Suppressor macrophage (primary cell): ENCODE data around the gene OARD1.

Source experiments
- DNase-seq, 4 experiments: peaks; one replicate each; pipeline ENCODE4 v3.0.0-alpha.2; 2020 to 2022

OARD1 gene

DNA sequence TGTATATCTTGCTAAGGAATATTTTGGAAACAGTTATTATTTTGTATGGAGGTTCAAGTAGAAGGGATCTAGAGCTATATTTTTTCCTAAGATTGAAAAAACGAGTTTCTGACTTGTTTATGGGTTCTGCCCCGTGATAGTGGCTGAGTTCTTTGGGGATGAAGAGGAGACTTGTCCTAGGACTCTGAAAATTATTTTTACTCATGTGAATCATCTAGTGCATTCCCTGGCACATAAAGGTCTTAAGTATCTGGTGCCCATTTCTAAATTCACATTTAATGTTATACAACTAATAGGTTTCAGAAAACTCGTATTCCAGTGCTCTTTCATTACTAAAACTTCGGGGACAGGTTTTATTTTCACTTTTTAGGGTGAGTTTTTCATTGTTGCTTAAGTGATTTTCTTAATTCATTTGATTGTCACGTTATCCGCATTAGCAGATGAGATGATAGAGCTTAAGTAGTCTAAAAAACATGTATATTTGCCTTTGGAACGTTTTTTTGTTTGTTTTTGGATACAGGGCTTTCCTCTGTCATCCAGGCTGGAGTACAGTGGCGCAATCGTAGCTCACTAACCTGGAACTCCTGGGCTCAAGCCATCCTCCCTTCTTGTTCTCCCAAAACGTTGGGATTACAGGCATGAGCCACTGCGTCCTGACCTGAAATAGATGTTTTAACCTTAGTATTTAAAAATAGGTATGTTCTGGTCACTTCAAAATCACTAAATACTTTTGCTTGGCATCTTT, 2.7 kb upstream of the OARD1 start:
- DNase-seq = peak in 1 of 4 experiments; percentile 3

DNA sequence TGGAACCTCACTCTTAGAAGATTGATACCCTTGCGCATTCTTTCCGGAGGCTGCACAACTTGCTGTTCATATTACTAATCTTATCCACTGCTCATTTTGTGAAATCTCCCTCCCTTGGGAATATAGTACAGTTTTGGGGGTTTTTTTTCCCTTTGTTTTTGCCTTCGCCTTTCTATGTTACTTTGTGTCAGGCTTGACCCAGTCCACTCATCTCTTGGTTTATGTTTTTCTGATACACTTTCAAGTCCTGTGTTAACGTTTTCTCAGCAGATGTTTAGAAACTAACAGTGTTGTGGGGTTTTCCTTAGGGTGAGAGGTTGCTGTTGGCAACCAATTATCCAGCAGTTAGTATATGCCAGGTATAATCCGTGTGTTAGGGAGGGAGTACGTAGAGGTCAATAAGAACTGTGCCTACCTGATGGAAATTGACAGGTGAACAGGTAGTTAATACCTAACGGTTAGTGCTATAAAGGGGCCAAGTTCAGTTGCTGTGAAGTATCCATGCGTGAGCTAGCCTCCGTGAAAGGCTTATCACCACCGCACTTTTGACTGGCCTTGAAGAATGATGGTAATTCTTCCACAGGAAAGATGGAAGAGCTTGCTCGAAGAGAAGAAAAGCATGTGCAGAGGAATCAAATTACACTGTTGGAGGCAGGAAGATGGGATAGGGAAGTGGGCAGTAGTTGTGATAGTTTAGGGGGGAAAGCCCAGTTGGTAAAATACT, 2.0 kb upstream of the OARD1 start:
- DNase-seq = peak in 1 of 4 experiments; percentile 14

DNA sequence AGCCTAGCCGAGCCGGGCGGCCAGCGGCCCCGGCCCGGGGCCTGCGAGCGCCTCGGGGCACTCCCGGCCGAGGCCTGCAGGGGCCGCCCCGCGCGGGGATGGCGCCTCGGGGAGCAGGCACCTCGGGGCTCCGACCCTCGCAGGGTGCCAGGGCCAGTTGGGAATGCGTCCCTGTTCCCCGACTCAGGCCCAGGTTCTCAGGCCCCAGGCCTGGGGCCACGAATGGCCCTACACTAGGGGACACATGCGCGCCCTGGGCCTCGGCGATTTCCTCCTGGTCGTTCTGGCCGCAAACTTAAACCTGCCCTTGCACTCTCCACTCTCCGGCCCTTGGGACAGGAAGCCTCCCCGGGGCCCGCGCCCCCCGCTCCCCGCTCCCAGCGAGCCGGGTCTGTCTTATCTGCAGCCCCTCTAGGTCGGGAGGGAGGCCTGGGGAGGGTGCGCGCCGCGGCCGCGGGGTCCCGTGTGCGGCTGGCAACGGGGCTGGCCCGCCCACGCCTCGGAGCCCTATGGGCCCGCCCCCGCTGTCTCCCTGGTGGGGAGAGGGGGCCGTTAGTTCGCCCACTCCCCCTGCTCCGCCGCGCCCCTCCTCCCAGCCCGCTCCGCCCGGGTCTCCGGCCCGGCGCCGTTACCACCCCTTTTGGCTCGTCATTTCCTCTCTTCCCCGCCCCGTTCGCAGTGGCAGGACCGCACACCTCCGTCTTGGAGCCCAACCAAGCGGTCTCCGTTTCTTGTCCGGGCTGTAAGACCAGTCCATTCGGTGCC, 1.2 kb upstream of the OARD1 start:
- DNase-seq = peak; percentile 72 to 87 (median 82)

DNA sequence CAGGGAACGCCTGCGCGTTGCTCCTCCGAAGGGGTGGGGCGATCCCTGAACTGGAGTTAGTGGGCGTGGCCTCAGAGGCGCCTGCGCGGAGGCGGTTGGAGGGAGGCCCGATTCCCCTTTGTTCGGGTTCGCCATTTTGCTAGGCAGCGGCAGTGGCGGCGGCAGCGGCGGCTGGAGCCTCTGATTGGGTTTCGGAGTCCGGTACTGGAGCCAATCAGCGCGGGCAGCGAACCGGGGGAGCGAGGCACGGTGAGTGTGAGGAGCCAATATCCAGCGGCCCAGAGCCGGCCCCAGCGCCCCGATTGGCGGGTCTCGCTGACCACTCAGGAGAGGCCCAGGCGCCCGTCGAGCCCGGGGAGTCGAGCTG, 663 bp upstream of the OARD1 start, which contains the start of gene NFYA:
Gene NFYA (plus strand): TSS at position 139 of the 367 bp plus-strand sequence. CDS start 6,116 bp downstream, outside the sequence.
- no peak for DNase-seq

DNA sequence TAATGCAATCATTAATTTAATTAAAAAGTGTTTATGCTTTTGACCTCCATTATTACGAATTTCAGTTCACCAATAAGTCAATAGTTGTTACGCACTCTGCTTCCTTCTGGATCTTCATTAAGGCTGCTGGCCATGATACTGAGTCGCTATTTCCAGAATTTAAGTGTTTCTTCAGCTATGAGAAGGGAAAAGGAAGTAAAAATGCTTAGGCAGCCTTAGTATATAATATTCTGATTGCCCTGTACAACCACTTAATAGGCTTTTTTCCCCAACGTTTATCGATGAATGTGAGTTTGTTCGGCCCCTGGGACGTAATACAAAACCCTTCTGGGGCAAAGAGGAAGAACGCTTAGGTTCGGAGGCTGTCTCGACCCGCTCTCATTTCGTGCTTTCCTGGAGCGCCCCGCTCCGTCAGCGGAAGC, 644 bp downstream of the OARD1 start:
- DNase-seq = peak in 2 of 4 experiments; percentile 94 to 95

DNA sequence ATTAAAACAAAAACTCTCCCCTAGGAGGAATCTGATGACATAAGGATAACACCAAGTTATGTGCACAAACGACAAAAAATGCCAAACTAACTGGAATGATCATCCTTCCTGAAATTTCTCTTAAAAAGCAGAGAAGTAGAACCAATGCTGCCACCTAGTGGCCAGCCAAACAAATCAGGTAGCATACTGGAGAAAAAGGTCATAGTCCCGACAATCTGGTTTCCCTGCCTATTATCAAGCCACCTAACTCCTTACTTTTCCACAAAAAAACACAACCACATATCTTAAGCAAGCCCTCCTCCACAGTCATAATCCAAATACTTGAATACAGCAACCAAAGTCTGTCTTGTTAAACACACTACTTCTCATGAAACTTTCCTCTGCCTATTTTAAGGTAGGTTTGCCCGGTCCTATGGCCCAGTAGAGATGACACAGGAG, 5.3 kb downstream of the OARD1 start:
- DNase-seq = peak; percentile 78 to 87 (median 85)

DNA sequence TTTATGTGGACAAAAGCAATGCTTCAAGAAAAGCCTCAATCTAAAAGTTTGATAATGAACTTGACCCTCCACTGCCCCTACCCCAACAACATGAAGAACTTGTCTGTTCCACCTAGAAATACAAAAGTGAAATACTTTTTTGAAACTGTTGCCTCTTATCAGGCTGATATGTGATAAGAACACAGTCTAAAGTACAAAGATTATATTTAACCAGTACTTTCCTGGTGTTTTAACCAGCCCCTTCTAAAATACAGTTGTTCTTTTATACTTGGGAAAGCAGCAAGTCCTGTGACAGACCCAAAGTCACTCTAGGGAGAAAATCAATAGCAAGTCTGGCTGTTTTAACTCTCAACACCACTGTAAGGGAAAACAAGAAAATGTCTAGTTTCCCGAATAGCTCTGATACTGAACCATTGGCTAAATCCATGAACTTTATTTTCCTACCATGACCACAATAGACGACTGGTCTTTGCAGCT, 6.6 kb downstream of the OARD1 start:
- no peak for DNase-seq

DNA sequence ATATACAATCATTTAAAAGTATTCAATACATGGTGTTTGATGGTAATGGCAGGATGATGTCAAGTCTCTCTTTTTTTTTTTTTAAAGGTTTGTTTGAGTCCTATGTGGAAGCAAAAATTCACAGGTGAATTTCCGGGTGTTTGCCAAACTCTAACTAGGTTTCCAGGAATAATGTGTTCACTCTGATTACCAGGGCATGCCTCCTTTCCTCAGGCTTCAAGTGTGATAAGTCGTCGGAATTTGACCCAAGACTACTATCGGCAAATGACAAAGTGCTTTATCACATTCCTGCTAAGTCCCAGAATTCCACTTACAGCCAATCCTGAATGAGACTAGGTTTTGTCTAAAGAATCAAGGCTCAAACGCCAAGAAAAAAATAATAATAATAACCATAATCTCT, 7.3 kb downstream of the OARD1 start:
- no peak for DNase-seq

DNA sequence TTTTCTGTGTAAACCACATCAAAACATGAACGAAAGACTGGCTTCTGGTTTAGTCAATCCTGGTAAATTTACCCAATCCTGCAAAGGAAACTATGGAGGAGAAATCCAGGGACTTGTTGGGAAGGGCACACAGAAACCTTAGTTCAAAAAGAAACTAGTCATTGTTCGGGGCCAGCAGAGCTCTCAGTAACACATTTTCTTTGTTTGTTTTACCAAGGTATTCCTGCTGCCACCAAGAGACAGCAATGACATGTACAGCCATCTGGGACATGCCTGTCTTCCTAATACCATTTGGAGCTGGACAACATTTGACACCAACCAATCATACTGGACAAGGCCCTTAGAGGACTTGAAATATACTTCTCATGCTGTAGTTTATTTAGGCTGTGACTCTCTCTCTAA, 8.3 kb downstream of the OARD1 start:
- no peak for DNase-seq

DNA sequence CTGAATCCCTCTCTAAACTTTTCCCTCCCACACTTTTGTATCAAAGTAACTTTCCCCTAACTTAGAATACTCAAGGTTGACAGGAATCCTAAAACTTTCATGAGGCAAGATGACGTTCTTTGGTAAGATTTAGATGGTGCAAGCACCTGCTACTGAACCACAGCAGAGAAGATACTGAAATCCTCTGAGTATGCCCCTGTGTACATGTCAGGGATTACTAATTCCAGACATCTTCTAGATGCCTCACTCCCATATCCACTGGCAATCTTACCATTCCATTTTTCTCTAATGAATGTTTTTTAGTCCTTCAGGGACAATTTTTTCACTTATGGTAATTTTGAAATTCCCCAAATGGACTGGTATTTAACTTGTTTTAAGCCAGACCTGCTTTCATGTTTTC, 10.1 kb downstream of the OARD1 start:
- DNase-seq = no peak

DNA sequence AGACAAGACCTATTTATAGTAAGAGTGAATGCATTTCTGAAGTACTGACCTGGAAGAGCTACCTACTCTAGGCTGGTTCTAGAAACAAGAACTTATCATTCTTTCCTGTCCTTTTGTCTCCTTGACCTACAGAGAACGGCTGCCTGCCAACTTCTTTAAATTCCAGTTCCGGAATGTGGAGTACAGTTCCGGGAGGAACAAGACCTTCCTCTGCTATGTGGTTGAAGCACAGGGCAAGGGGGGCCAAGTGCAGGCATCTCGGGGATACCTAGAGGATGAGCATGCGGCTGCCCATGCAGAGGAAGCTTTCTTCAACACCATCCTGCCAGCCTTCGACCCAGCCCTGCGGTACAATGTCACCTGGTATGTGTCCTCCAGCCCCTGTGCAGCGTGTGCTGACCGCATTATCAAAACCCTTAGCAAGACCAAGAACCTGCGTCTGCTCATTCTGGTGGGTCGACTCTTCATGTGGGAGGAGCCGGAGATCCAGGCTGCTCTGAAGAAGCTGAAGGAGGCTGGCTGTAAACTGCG, 10.9 kb downstream of the OARD1 start:
- DNase-seq = no peak

DNA sequence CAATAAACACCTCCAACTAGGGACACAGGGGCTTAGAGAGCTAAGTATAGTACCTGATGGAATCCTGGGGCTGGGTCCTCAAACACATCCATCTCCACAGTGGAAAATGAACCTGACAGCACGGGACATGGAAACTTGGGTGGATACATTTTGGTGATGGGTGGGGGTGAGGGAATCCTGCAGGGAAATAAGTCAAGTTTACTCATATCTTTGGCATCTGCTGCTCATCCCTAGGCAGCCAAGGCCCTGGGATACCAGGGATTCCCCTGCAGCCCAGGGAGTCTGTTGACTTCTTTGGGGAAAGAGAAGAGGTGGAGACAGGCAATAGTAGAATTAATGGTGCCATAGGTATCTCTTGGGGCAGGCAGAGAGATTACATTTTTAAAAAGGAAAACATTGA, 12.6 kb downstream of the OARD1 start:
- DNase-seq = no peak

DNA sequence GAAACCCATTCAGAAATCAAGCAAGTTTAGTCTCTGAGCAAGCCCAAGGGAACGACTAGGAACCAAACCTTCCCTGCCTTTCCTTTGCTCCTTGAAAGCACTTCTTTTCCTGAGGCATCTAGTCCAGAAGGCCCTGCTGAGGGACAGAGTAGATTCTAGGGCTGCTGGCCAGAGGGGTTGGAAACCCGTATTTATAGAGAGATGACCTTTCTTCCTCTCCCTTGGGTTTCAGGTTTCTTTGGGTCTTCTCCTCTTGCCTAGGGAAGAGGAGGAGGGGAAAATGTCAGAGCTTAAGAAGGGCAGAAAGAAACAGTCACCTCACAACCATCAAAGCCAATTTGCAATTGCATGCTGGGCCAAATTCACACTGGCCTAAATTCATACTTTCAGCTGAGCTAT, 13.4 kb downstream of the OARD1 start:
- no peak for DNase-seq

DNA sequence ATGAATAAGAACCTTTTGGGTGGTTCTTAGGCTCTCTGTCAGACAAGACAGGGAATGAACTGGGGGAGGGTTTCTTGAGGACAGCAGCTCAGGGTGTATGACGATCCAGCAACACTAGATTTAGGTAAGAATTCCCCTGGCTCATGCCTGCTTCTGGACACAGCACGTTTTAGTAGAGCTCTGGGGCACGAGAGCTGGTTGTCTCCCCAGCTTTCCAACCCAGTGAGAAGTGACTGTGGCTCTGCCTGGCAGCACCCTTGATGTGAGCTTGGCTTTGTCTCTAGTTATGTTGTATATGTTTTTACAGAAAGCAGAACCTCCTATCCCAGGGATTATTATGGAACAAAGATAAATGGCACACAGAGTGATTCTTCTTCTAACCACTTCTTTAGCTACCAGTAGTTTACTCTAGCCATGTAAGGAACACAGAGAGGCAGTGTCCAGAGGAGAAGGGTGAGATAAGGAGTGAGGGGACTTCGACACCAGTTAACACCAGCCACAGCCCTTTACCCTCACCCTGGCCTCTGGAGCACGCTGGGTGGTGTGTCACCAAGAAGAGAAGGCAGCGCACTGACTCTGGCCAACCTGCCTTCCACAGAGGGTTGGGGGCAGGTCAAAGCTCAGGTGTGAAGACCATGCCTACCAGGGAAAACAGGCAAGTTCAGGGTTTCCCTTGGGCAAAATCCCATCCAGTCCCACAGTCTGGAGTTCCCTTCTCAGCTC, 15.2 kb downstream of the OARD1 start:
- no peak for DNase-seq

DNA sequence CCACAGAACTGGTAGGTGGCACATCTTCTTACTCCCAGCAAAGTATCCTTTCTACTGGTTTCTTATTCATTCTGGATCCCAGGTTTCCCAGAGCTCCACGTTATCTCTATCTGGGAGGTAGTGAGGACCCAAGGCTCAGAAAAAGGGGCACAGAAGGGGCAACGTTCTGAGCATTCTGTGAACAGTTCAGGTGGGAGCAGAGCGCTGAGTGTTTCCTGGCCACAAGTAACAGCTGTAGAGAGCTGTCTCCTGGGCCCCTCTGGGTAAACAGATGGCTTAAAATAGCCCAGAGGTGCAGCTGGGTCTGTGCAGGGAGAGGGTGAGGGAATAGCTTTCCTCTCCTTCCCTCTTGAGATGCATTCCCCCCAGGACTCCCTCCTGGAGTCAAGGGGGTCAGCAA, 17.0 kb downstream of the OARD1 start:
- no peak for DNase-seq

DNA sequence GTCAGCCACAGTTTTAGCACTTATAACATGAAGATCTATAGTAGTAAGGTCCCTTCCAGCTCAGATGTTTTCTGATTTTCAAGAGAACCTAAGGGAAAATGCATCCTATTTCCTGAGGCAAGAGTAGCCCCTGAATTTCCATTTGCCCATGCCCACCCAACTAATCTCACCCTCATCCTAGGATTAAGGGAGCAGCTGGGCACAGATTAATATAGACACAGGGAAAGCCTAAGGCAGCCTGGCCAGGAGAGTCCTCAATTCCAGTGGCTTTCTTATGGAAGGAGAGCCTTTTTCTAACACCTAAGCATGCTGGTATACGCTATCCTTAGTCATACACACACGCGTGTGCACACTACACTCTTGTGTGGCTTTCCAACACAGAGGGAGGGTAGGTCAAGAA, 17.6 kb downstream of the OARD1 start:
- no peak for DNase-seq

DNA sequence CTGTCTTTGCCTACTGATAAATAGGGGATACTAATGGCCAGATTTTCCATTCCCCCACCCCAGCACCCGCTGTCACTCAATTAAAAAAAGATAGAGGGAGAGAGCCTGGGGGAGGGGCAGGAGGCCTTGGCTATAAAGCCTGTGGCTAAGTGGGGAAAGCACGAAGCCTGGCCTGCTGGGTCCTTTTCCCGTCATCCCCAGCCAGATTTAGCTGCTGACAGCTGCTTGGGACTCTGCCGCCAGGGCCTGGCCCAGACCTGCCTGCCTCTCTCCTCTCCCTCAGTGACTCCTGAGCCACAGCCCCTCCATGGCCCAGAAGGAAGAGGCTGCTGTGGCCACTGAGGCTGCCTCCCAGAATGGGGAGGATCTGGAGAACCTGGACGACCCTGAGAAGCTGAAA, 19.1 kb downstream of the OARD1 start, which contains the start of gene APOBEC2:
Gene APOBEC2 (plus strand): TSS at position 162 of the 400 bp plus-strand sequence. CDS start 146 bp downstream, at position 308.
- no peak for DNase-seq

DNA sequence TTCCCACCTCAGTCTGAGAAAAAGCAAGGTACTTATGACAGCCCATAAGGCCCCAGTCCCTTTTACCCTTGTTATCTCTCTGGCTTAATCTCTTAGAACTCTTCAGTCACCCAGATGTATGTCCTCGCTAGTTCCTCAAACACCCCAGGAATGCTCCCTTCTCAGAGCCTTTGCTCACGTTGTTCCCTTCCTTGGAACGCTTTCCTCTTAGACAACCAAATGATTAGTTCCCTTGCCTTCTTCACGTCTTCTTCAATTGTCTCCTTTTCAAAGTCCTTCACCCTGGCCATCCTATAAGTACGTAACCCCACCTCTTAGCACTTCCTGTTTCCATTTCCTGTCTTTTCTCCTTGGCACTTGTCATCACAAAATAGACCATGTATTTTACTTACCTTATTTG, 20.3 kb downstream of the OARD1 start:
- DNase-seq = peak; percentile 16 to 56 (median 44)

DNA sequence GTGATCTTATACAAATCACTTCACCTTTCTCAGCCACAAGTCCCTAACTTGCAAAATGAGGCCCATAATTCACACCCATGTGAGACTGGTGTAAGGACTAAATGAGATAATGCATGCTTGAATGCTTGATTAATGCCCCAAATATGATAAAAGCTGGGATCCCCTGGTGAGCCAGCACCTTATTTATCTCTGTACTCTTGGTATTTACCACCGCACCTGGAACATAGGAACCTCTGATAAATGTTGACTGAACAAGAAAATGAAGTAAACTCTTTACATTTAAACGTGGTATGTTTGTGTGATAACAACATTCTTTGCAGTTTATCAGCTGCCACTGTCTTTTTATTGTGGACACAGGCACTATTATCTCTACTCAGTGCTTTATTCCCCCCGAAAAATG, 21.6 kb downstream of the OARD1 start:
- DNase-seq = no peak

DNA sequence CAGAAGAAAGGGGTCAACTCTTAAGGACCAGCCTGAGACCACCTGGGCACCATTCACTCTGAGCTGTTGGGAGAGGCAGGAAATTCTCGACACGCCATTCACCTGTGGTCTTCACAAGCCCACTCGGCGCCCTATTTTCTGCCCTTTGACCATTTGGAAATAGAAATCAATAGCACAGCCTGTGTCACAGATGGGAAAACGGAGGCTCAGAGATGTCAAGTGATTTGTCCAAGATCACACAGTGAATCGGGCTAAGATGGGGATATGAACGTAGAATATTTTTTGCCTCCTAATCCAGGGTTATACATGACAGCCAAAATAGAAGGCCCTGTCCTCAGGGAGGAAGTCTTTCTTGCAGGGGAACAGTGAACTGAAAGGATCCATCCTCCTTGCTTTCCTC, 22.2 kb downstream of the OARD1 start:
- no peak for DNase-seq

DNA sequence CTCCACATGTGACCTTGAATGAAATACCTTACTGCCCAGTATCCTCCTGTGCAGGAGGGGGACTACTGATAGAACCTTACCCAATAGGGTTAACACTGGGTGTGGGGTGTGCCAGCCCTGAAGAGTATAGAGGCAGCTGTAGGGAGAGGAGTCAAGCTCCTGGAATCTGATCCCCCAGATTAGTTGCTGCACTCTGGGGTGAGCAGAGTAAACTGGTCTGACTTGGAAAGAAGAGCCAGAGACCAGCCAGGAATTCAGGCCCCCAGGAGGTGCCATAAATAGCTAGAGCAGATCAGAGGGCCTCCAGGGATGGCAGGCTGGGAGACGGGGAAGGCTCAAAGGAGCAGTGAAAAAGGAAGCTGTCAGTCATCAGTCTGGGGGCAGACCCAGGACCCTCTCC, 22.6 kb downstream of the OARD1 start:
- DNase-seq = no peak
